Stomach (tissue), 9 donors: ENCODE results near the gene STK32C. TPM values are rescaled to one million over a fixed set of nuclear protein-coding genes. Genes with fewer than 3 reads are reported as not detected.

Experiments
- DNase-seq, 2 donors: peaks; one replicate each; pipeline versions ENCODE4 v3.0.0 to v3.0.0-alpha.2; 2013 to 2019
- H3K27ac ChIP-seq, 5 donors: fragments of 200-600 bp in 4 of 5; sonication (generic) in 4 of 5; one replicate each; pipeline ENCODE4 v1.5.1; 2013 to 2019; ENCODE audit warnings: mild to moderate bottlenecking in 1 of 5, moderate library complexity in 1 of 5
- H3K27me3 ChIP-seq, 3 donors: fragments of 200-600 bp; sonication (generic); one replicate each; pipeline ENCODE4 v1.5.1; 2017 to 2019; ENCODE audit warnings: mixed run types in 1 of 3
- H3K36me3 ChIP-seq, 4 donors: fragments of 200-600 bp; sonication (generic); 1 replicate in 3 of 4; 2 replicates in 1 of 4; pipeline ENCODE4 v1.5.1; 2016 to 2019
- H3K4me1 ChIP-seq, 4 donors: fragments of 200-600 bp; sonication (generic); one replicate each; pipeline ENCODE4 v1.5.1; 2016 to 2019
- H3K4me3 ChIP-seq, 4 donors: fragments of 200-600 bp; sonication (generic) in 3 of 4; one replicate each; pipeline ENCODE4 v1.5.1; 2016 to 2019; ENCODE audit warnings: mild to moderate bottlenecking in 1 of 4
- H3K9me3 ChIP-seq, 4 donors: fragments of 200-600 bp; sonication (generic); one replicate each; pipeline ENCODE4 v1.5.1; 2016 to 2019
- CTCF ChIP-seq, 7 experiments: fragments of 450-650 bp in 4 of 7; fragments of 200-600 bp in 3 of 7; sonication (generic) in 3 of 7; IDR thresholded peaks; one replicate each; pipeline ENCODE4 v1.5.1; 2016 to 2019; ENCODE audit warnings: antibody characterized with exemption in 7 of 7, control low read depth in 2 of 7, mild to moderate bottlenecking in 1 of 7
- EP300 ChIP-seq: sonication (generic); formaldehyde crosslinking; IDR thresholded peaks from one replicate; pipeline ENCODE4 v1.6.1; 2017; ENCODE audit warnings: antibody characterized with exemption
- POLR2A ChIP-seq, 4 donors: fragments of 450-650 bp; IDR thresholded peaks; one replicate each; pipeline ENCODE4 v1.6.1; 2016; ENCODE audit warnings: antibody characterized with exemption in 4 of 4, control low read depth in 2 of 4, mild to moderate bottlenecking in 1 of 4, moderate library complexity in 1 of 4
- POLR2AphosphoS5 ChIP-seq, 3 donors: sonication (generic); formaldehyde crosslinking; IDR thresholded peaks; one replicate each; pipeline ENCODE4 v1.6.1; 2016; ENCODE audit warnings: antibody characterized with exemption in 3 of 3
- WGBS, 5 donors: extraction: QIAGEN DNeasy Blood & Tissue Kit in 3 of 5; methylation state at CpG; one replicate each; pipeline versions ENCODE4 v1.1.5 to v1.1.7; 2013 to 2018; 5-methylcytosine and 5-hydroxymethylcytosine counted together
- intact Hi-C: fragments of 100-400 bp; cut with DNase I; formaldehyde crosslinking; loops from one replicate; pipeline ENCODE4 v1.15.1; 2023; ENCODE audit warnings: low total_unique reads
- polyA plus RNA-seq, 3 donors: library from polyadenylated mRNA; stranded (reverse); fragments of 200-250 nt; gene quantifications; one replicate each; pipeline ENCODE4 v1.2.3, GENCODE V29; 2013
- total RNA-seq, 5 donors: library from RNA; depleted of rRNA; stranded (reverse); fragments of >200 nt; gene quantifications; one replicate each; pipeline versions ENCODE4 v1.1.0 to v1.2.3, GENCODE V29; 2014 to 2016
- donor health status: healthy with polysubstance abuse.
- donor health status: Bipolar disorder and iron deficiency.
- donor health status: healthy.

Gene STK32C
- total and polyA plus RNA-seq, 8 donors: 1.6 to 71.0 (median 7.9) TPM; not detected in 1

DNA sequence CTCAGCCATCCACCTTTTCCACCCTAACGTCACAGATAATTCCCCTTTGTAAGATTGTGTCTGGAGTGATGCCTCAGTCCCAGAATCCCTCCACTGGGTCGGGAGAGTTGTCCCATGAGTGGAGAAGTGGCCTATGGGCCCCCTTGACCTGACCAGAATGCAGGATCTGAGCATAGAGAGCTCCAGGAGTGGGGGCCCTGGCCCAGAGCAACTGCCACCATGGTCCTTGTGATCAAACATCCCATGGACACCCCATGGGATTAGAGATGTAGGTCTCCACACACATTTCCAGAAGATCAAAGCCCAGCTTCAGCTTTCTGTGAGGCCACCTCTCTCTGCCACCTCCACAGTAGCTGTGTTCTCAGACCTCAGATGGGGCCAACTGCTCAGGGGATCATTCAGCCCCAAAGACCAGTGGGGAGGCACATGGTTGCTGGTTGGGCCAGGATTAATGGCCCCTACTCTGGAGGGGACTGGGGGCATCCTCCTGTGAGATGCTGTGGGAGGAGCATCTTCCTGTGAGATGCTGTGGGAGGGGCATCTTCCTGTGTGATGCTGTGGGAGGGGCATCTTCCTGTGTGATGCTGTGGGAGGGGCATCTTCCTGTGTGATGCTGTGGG, 149.5 kb downstream of the STK32C start:
- no peak for DNase-seq
- H3K27ac ChIP-seq: no peak overlapping the region
- no peak for TF ChIP-seq POLR2AphosphoS5 (IDR thresholded peaks at IDR 0.05)
- TF ChIP-seq CTCF (IDR thresholded peaks at IDR 0.05): no peak
- TF ChIP-seq POLR2A (IDR thresholded peaks at IDR 0.05): no peak
- TF ChIP-seq EP300: no peak
- WGBS, 5 donors: 31 to 49% (median 45%) methylated on average over 2 of the region's 2 CpGs
- H3K27me3 ChIP-seq: peaks cover 0 to 2% (median 0%) of the 10 kb centered on the region in 3 donors
- H3K9me3 ChIP-seq: no peaks in the 10 kb centered on the region
- no peak overlapping the region for H3K4me3 ChIP-seq
- peaks cover 0 to 5% (median 0%) of the 10 kb centered on the region in 4 donors for H3K36me3 ChIP-seq
- intact Hi-C loops: no loop called here
- H3K4me1 ChIP-seq: peaks cover 10 to 15% (median 13%) of the 10 kb centered on the region in 4 donors

Other genes with a start within 250 kb of the STK32C start
- gene JAKMIP3, start 242.0 kb downstream of the STK32C start, total RNA-seq: 1 to 10 TPM in 1 of 5 donors, under 1 TPM in 3, not detected in 1; 0.43 to 1.1 (median 0.51) TPM
- under 1 TPM in 2 of 3 donors, not detected in 1; 0.18 to 0.19 TPM for gene JAKMIP3, start 242.0 kb downstream of the STK32C start, polyA plus RNA-seq
- gene DPYSL4, start 121.0 kb downstream of the STK32C start, total RNA-seq: 1 to 10 TPM in 1 of 5 donors, under 1 TPM in 1, not detected in 3; 0.43 to 2.0 TPM
- gene DPYSL4, start 121.0 kb downstream of the STK32C start, polyA plus RNA-seq: 1 to 10 TPM in 1 of 3 donors, under 1 TPM in 2; 0.63 to 1.7 (median 0.68) TPM
- 10 to 100 TPM in 4 of 5 donors, 1 to 10 TPM in 1; 7.5 to 31.3 (median 15.1) TPM for gene LRRC27, start 24.2 kb upstream of the STK32C start, total RNA-seq
- gene LRRC27, start 24.2 kb upstream of the STK32C start, polyA plus RNA-seq: 1 to 10 TPM; 4.2 to 7.0 (median 6.9) TPM
- gene PWWP2B, start 89.2 kb upstream of the STK32C start, total RNA-seq: 100 to 1,000 TPM in 1 of 5 donors, 10 to 100 TPM in 3, 1 to 10 TPM in 1; 8.5 to 167 (median 22.9) TPM
- 10 to 100 TPM; 14.2 to 24.4 (median 22.7) TPM for gene PWWP2B, start 89.2 kb upstream of the STK32C start, polyA plus RNA-seq
- gene INPP5A, start 229.8 kb upstream of the STK32C start, total RNA-seq: 10 to 100 TPM; 30.4 to 72.3 (median 50.6) TPM
- gene INPP5A, start 229.8 kb upstream of the STK32C start, polyA plus RNA-seq: 10 to 100 TPM; 17.2 to 22.1 (median 21.8) TPM